ENCODE data around the gene QRFP.

Gene QRFP

DNA sequence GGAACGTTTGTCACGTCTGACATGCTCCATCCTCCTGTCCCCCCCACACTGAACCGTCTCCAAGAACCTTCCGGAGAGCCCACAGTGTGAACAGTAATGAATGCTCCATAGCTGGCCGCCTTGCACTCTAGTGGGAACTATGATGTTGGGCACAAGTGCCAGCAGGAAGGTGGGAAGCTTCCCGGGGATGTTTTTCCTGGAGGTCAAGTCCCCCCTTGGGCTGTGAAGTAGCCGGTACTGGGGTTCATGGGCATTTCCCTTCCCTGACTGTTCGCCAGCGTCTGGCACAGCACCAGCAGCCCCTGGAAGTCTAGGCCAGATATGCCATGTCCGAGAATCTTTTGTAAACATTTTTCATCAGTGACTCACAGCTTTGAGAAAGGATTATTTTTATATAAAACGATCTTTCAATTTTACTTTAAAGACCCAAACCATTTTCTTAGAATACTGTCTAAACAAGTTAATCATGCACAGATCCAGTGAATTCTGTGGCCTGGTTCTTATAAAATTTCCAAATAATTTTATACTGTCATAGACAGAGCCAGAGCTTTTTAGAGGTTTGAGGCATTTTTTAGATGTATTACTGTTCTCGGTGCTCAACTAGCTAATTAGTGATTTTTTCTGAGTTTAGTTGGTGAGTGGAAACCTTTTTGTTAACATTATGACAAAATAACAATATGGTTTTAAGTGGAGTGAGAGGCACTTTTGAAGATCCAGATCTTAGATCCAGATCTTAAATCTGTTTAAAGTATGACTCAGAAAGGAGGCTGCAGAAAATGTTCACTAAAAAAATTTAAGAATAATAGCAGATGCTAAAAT is 49.9 kb downstream of the QRFP start:
- DNase-seq = no peak

DNA sequence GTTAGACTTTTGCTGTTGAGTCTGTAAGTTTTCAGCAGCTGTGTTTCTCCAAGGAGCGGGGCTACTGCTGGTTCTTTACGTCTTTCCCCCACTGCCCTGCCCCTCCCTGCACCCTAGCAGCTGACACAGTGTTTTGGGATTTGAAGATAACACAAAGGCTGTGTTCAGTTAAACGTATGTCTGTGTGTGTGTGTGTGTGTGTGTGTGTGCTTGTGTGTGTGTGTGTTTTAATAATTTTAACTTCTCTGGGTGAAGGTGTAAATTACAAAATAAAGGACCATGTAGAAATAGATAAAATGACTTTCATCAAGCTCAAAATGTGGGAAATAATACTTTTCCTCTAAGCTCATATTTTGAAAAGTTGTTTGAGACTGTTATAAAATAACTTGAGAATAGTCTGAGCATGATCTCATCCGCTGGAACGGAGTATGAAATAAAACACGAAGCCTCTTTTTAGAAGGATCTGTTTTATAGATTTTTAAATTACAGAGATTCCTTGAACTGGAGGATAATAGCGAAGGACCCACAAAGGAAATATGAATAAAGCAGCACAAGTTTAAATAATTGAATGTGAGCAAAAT is 50.6 kb downstream of the QRFP start:
- no peak for DNase-seq

DNA sequence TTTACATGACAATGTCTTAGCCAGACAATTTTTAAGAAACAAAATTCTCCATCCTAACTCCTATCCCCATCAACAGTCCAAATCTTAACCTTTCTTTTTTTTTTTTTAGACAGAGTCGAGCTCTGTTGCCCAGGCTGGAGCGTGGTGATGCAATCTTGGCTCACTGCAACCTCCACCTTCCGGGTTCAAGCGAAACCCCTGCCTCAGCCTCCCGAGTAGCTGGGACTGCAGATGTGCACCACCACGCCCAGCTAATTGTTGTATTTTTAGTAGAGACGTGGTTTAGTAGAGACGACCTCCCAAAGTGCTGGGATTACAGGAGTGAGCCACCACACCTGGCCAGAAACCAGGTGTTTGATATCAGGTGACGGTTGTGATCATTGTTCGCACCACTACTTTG is 51.4 kb downstream of the QRFP start:
- DNase-seq = no peak

DNA sequence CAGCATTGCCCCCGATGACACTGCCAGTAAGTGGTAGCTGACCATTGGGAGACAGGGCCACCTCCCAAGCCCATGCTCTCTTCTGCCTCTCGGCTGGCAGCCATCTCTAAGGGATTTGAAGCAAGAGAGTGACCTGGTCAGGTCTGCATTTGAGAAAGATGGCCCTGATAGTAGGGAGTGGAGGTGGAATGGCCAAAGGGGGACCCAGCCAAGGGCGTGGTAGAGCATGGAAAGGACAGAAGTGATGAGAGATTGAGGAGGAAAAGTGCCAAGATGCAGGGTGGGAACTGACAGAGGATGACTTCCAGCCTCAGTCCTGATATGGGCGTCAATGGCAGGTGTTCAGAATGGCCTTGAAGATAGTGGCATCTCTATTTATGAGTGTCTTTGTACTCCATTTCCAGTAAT is 52.6 kb downstream of the QRFP start:
- DNase-seq = no peak

DNA sequence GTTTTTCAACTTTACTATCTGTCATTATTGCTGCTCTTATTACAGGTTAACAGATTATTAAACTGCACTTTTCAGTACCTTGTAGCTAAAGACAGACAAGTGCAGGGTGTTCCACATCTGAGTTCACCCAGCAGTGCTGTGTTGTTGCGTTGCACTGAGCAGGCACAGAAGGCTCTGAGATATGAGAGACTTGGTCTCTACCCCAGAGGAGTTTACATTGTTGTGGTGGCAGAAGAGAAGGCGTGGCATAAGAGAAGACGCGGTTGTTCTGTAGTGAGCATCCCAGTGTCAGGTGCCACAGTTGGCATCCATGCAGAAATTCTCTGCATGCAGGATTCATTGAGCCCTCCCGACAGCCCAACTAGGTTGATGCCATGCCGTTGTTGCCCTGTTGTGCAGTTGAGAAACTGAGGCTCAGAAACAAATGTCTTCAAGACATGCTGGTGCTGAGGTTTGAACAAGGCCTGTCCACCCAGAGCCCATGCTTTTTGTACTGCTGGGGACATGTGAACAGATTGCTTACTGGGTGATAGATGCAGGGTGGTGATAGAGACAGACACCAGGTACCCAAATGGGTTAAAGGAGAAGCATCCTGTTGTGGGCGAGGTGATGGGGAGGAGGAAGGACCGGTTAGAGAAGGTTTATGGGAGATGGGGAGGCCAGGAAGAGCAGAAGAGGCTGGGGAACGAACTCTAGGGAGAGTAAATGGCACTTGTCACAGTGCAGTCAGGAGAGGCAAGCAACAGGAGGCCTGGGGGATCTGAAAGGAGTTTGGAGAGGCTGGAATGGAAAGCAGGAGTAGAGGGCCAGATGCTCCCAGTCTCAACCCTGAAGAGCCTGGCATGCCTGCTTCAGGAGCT is 53.3 kb downstream of the QRFP start:
- DNase-seq = no peak
